MM.1S (cell line): ENCODE results near the gene SAMD4A.
A peak's percentile ranks its signal among the peaks of the same experiment; 100 is the strongest.

ENCODE experiments used
- DNase-seq: peaks from one replicate; pipeline ENCODE4 v3.0.0-alpha.2; 2015
- H2AFZ ChIP-seq: fragments of 300-600 bp; sonication (generic); 2 replicates; pipeline ENCODE4 v1.6.0; 2016; ENCODE audit warnings: antibody characterized with exemption, low read length
- H3F3A ChIP-seq: fragments of 300-600 bp; sonication (generic); 2 replicates; pipeline ENCODE4 v1.6.1; 2016; ENCODE audit warnings: mild to moderate bottlenecking, antibody characterized with exemption, low read length, moderate library complexity, mixed read lengths; ENCODE audit not compliant: insufficient read depth
- H3K27ac ChIP-seq: fragments of 300-600 bp; sonication (generic); 2 replicates; pipeline ENCODE4 v1.5.1; 2016; ENCODE audit warnings: mild to moderate bottlenecking, low read length
- H3K27me3 ChIP-seq: fragments of 300-600 bp; sonication (generic); replicated peaks from 2 replicates; pipeline ENCODE4 v1.6.0; 2016; ENCODE audit warnings: low read length; ENCODE audit not compliant: insufficient read depth
- H3K36me3 ChIP-seq: fragments of 300-600 bp; sonication (generic); replicated peaks from 2 replicates; pipeline ENCODE4 v1.6.1; 2016; ENCODE audit warnings: mild to moderate bottlenecking, low read length, mixed read lengths; ENCODE audit not compliant: insufficient read depth
- H3K4me1 ChIP-seq: fragments of 300-600 bp; sonication (generic); 2 replicates; pipeline ENCODE4 v1.6.1; 2016; ENCODE audit warnings: low read length, mixed read lengths
- H3K4me2 ChIP-seq: fragments of 300-600 bp; sonication (generic); 2 replicates; pipeline ENCODE4 v1.6.0; 2016; ENCODE audit warnings: low read depth, low read length
- H3K4me3 ChIP-seq: fragments of 300-600 bp; sonication (generic); 2 replicates; pipeline ENCODE4 v1.5.1; 2016; ENCODE audit warnings: low read length, mixed read lengths
- H3K79me2 ChIP-seq: fragments of 300-600 bp; sonication (generic); 2 replicates; pipeline ENCODE4 v1.6.1; 2016; ENCODE audit warnings: mixed run types, low read length, mixed read lengths
- H3K9ac ChIP-seq: fragments of 300-600 bp; sonication (generic); 2 replicates; pipeline ENCODE4 v1.6.1; 2016; ENCODE audit warnings: low read length, mixed read lengths
- H3K9me2 ChIP-seq: fragments of 300-600 bp; sonication (generic); replicated peaks from 2 replicates; pipeline ENCODE4 v1.6.1; 2016; ENCODE audit warnings: mild to moderate bottlenecking, low read length, mixed read lengths; ENCODE audit not compliant: insufficient read depth
- H3K9me3 ChIP-seq: fragments of 300-600 bp; sonication (generic); replicated peaks from 2 replicates; pipeline ENCODE4 v1.6.1; 2016; ENCODE audit warnings: mild to moderate bottlenecking, low read length, mixed read lengths; ENCODE audit not compliant: insufficient read depth
- H4K20me1 ChIP-seq: fragments of 300-600 bp; sonication (generic); 2 replicates; pipeline ENCODE4 v1.6.1; 2016; ENCODE audit warnings: mild to moderate bottlenecking, low read length, moderate library complexity, mixed read lengths; ENCODE audit not compliant: insufficient read depth
- EZH2 ChIP-seq: fragments of 300-600 bp; sonication (generic); optimal IDR thresholded peaks from 2 replicates; pipeline ENCODE3; 2017; ENCODE audit warnings: low read depth, mild to moderate bottlenecking, antibody characterized with exemption, low read length, mixed read lengths
- EZH2phosphoT487 ChIP-seq: fragments of 300-600 bp; sonication (generic); IDR thresholded peaks from 2 replicates; pipeline ENCODE4 v1.6.1; 2018; ENCODE audit warnings: antibody characterized with exemption, low read length
- TF ChIP-seq, protein P1 (sequence below): fragments of 300-600 bp; sonication (generic); IDR thresholded peaks from 2 replicates; pipeline ENCODE4 v1.5.1; 2016; ENCODE audit warnings: antibody characterized with exemption, low read length, mixed read lengths

Gene SAMD4A

DNA sequence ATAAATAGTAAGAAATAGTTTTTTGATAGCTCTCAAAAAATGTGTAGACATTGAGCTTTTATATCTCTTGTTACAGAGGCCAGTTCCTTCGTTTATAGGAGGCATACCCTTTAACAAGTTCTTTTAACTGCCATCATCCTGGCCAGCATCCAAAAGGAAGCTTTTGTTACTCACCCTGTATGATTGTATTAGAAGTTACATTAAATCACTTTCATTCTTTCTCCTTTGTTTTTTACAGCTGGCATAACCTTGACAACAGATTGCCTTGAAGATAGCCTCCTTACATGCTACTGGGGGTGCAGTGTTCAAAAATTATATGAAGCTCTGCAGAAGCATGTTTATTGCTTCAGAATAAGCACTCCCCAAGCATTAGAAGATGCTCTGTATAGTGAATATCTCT lies 37.1 kb upstream of the SAMD4A start:
- Histone ChIP-seq H3K9me3 (no peaks in the 10 kb centered on the region), H3K4me1 (peaks cover 15% of the 10 kb centered on the region; the same call in 1 of the 2 replicates), H3K27me3 (no peaks in the 10 kb centered on the region), H2AFZ (no peak overlapping the region), H3K36me3 (no peaks in the 10 kb centered on the region), H3K9me2 (no peaks in the 10 kb centered on the region), H3K79me2 (no peaks in the 10 kb centered on the region), H4K20me1 (no peaks in the 10 kb centered on the region), H3F3A (peaks cover 17% of the 10 kb centered on the region), H3K27ac (no peak overlapping the region), H3K4me3 (no peak overlapping the region), H3K4me2 (no peak overlapping the region), H3K9ac (no peak overlapping the region)
- no peak for DNase-seq
- no peak for TF ChIP-seq EZH2

DNA sequence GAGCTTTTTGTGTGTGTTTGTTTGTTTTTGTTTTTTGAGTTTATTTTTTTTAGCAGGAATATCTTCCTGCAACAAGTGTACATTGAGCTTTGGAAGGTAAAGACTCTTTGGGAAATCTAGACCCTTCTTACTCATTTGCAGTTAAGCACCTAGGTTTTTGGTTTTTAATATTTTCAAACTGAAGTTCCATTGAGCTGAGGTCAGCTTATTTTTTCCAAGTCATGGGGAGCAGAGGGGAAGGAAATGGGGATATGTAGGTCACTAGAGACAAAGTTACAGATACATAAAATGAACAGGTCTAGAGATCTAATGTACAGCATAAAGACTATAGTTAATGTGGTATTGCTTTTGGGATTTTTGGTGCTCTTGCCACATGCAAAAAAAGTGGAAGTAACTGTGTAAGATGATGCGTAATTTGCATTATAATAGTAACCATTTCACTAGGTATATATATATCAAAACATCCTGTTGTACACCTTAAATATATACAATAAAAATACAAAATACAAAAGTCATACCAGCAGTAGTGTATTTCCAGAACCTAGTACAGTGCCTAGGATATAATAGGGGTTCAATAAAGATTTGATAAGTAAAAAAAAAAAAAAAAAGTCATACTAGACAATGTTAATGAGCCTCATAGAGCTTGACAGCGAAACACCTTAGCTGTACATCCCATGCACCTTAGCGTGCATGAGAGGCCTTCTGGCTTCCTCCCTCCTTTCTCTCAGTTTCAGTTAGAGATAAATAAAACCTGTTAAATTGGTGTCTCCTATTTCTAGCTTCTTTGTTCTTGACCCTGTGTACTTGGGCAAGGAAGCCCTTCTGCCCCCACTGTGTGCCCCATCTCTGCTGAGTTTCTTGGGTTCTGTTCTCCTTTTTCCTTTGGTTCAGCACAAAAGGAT lies 34.6 kb upstream of the SAMD4A start:
- no peak overlapping the region; the same call in 1 of the 2 replicates for H3K9ac ChIP-seq
- H3K27me3 ChIP-seq, result no peaks in the 10 kb centered on the region
- no peaks in the 10 kb centered on the region for H3K79me2 ChIP-seq
- TF ChIP-seq EZH2 (no peak), EZH2phosphoT487 (no peak)
- TF ChIP-seq, protein P1, sequence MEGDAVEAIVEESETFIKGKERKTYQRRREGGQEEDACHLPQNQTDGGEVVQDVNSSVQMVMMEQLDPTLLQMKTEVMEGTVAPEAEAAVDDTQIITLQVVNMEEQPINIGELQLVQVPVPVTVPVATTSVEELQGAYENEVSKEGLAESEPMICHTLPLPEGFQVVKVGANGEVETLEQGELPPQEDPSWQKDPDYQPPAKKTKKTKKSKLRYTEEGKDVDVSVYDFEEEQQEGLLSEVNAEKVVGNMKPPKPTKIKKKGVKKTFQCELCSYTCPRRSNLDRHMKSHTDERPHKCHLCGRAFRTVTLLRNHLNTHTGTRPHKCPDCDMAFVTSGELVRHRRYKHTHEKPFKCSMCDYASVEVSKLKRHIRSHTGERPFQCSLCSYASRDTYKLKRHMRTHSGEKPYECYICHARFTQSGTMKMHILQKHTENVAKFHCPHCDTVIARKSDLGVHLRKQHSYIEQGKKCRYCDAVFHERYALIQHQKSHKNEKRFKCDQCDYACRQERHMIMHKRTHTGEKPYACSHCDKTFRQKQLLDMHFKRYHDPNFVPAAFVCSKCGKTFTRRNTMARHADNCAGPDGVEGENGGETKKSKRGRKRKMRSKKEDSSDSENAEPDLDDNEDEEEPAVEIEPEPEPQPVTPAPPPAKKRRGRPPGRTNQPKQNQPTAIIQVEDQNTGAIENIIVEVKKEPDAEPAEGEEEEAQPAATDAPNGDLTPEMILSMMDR, result no peak
- peak overlapping the region; percentile 36; the same call in 1 of the 2 replicates for H3K4me3 ChIP-seq
- DNase-seq, result peak; percentile 69
- H3K27ac ChIP-seq, result peak overlapping the region; percentile 80; the same call in 1 of the 2 replicates
- peak overlapping the region; percentile 48; the same call in 1 of the 2 replicates for H2AFZ ChIP-seq
- H4K20me1 ChIP-seq, result no peaks in the 10 kb centered on the region
- no peaks in the 10 kb centered on the region for H3K9me3 ChIP-seq
- H3K9me2 ChIP-seq, result no peaks in the 10 kb centered on the region
- H3K4me1 ChIP-seq, result peaks cover 15% of the 10 kb centered on the region; the same call in 1 of the 2 replicates
- peaks cover 17% of the 10 kb centered on the region for H3F3A ChIP-seq
- H3K36me3 ChIP-seq, result no peaks in the 10 kb centered on the region
- peak overlapping the region; percentile 65 for H3K4me2 ChIP-seq

DNA sequence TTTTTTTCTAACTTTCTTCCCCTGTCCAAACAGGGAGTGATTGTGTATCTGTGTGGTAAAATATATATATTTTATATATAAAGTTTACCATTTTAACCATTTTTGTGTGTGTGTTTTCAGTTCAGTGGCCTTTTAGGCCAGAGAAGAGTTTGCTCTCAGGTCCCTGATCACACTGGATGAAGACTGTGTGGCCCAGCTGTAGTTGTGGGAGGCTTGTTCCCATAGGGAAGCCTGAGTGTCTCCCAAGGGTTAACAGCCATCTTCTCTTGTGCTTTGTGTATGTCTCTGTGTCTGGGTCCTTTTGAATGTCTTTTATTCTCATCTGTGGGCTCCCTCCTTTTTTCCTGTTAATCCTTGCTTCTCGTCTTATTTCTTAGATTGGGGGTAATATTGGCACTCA lies 33.8 kb upstream of the SAMD4A start:
- Histone ChIP-seq H3K9ac (no peak overlapping the region), H3K9me3 (no peaks in the 10 kb centered on the region), H2AFZ (no peak overlapping the region), H3F3A (peaks cover 17% of the 10 kb centered on the region), H3K27ac (peak overlapping the region; percentile 80), H3K4me1 (peaks cover 15% of the 10 kb centered on the region; the same call in 1 of the 2 replicates), H3K79me2 (no peaks in the 10 kb centered on the region), H3K4me2 (peak overlapping the region; percentile 65), H4K20me1 (no peaks in the 10 kb centered on the region), H3K4me3 (peak overlapping the region; percentile 36; the same call in 1 of the 2 replicates), H3K36me3 (no peaks in the 10 kb centered on the region), H3K9me2 (no peaks in the 10 kb centered on the region), H3K27me3 (no peaks in the 10 kb centered on the region)
- TF ChIP-seq EZH2 (no peak), EZH2phosphoT487 (no peak)
- TF ChIP-seq, protein P1, result no peak
- no peak for DNase-seq

DNA sequence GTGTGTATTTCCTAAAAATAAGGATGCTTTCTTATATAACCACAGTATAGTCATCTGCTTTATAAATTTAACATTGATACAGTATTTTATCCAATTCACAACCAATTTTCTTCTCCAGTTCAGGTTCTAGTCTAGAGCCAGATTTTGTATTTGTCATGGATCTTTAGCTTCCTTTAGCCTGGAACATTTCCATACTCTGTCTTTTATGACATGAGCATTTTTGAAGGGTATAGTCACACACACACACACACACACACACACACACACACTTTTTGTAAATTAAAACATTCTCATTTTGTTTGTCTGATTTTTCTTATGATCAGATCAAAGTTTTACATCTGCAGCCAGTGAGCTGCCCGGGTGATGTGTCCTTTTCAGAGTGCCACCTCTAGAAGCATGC lies 31.8 kb upstream of the SAMD4A start:
- DNase-seq, result no peak
- Histone ChIP-seq H3K27ac (no peak overlapping the region), H4K20me1 (no peaks in the 10 kb centered on the region), H3K4me2 (no peak overlapping the region), H3K79me2 (no peaks in the 10 kb centered on the region), H3K9ac (no peak overlapping the region), H3K9me3 (no peaks in the 10 kb centered on the region), H3F3A (peaks cover 17% of the 10 kb centered on the region), H3K36me3 (no peaks in the 10 kb centered on the region), H3K9me2 (no peaks in the 10 kb centered on the region), H3K27me3 (no peaks in the 10 kb centered on the region), H3K4me3 (no peak overlapping the region), H2AFZ (no peak overlapping the region), H3K4me1 (peaks cover 15% of the 10 kb centered on the region; the same call in 1 of the 2 replicates)
- no peak for TF ChIP-seq EZH2
- TF ChIP-seq, protein P1, result no peak
- TF ChIP-seq EZH2phosphoT487, result no peak
